H1 (cell line): Measurements from ENCODE around the gene TLR4.

ENCODE experiments used
- CHD1 ChIP-seq: IDR thresholded peaks from 2 replicates; pipeline ENCODE4 v1.6.1; 2012; ENCODE audit warnings: low read depth, low read length, improper control_type of control experiment
- EZH2 ChIP-seq: fragments of 200-600 bp; sonication (generic); IDR thresholded peaks from 2 replicates; pipeline ENCODE4 v1.7.1; 2012; ENCODE audit warnings: low read depth, mild to moderate bottlenecking, moderate library complexity, low read length, inconsistent platforms; ENCODE audit not compliant: severe bottlenecking
- FOSL1 ChIP-seq: IDR thresholded peaks from 2 replicates; pipeline ENCODE4 v1.6.1; 2011; ENCODE audit warnings: mild to moderate bottlenecking, low read depth, low read length, moderate library complexity; ENCODE audit not compliant: insufficient read depth
- POLR2A ChIP-seq, 2 experiments: IDR thresholded peaks; 1 replicate in 1 of 2; 2 replicates in 1 of 2; pipeline ENCODE4 v1.6.1; 2011; ENCODE audit warnings: low read depth in 2 of 2, low read length in 2 of 2, mild to moderate bottlenecking in 2 of 2; ENCODE audit errors: control extremely low read depth in 1 of 2
- RAD21 ChIP-seq, 2 experiments: IDR thresholded peaks in 1 of 2; conservative IDR thresholded peaks in 1 of 2; 2 replicates each; pipeline ENCODE4 v1.6.1; 2011; ENCODE audit warnings: low read depth in 2 of 2, low read length in 2 of 2, improper control_type of control experiment in 1 of 2, inconsistent platforms in 1 of 2, mild to moderate bottlenecking in 1 of 2, moderate library complexity in 1 of 2
- RFX5 ChIP-seq: IDR thresholded peaks from 2 replicates; pipeline ENCODE4 v1.6.1; 2011; ENCODE audit warnings: low read depth, low read length, improper control_type of control experiment, borderline replicate concordance
- SP2 ChIP-seq: IDR thresholded peaks from 2 replicates; pipeline ENCODE4 v1.6.1; 2012; ENCODE audit warnings: mild to moderate bottlenecking, low read length, inconsistent platforms
- TAF1 ChIP-seq: IDR thresholded peaks from 2 replicates; pipeline ENCODE4 v1.6.1; 2011; ENCODE audit warnings: mild to moderate bottlenecking, low read depth, low read length
- TBP ChIP-seq: IDR thresholded peaks from 2 replicates; pipeline ENCODE4 v1.6.1; 2011; ENCODE audit warnings: low read depth, low read length, improper control_type of control experiment
- TF ChIP-seq, protein P1 (sequence below): IDR thresholded peaks from 2 replicates; pipeline ENCODE4 v1.6.1; 2011; ENCODE audit warnings: low read depth, mild to moderate bottlenecking, low read length; ENCODE audit not compliant: insufficient read depth
- TF ChIP-seq, protein P2 (sequence below), 3 experiments: IDR thresholded peaks; 1 replicate in 2 of 3; 2 replicates in 1 of 3; pipeline versions ENCODE4 v1.5.1 to v1.6.1; 2011; ENCODE audit warnings: low read length in 3 of 3, mild to moderate bottlenecking in 3 of 3, inconsistent platforms in 2 of 3, low read depth in 1 of 3, moderate library complexity in 1 of 3; ENCODE audit not compliant: insufficient read depth in 1 of 3; ENCODE audit errors: control extremely low read depth in 1 of 3
- TF ChIP-seq, protein P3 (sequence below): fragments of 300-600 bp; sonication (generic); IDR thresholded peaks from 2 replicates; pipeline ENCODE4 v1.7.1; 2012; ENCODE audit warnings: low read length, moderate library complexity, mild to moderate bottlenecking, inconsistent platforms; ENCODE audit not compliant: insufficient replicate concordance
- TF ChIP-seq, protein P4 (sequence below): IDR thresholded peaks from 2 replicates; pipeline ENCODE4 v1.6.1; 2012; ENCODE audit warnings: inconsistent platforms

DNA sequence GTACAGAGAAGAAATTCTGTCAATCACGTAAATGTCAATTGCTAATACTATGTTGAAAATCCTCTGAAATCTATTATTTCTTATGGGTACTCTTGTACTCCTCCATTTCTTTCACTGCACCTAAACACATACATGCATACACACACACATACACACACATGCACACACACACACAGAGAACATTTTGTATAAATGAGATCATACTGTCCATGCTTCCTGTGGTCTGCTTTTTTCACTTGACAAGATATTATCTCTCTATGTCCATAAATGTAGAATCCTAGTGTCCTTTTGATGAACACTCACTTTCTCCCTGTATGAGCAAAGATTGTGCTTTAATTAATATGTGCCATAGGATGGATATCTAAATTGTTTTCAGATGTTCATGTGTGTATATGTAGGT lies 32.7 kb upstream of the TLR4 start:
- no peak for TF ChIP-seq SP2
- TF ChIP-seq, protein P1, sequence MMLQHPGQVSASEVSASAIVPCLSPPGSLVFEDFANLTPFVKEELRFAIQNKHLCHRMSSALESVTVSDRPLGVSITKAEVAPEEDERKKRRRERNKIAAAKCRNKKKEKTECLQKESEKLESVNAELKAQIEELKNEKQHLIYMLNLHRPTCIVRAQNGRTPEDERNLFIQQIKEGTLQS = no peak
- TF ChIP-seq POLR2A (IDR thresholded peaks at IDR 0.05; ENCODE audit: control extremely low read depth in 1 of 2, low read depth in 2 of 2, low read length in 2 of 2) = no peak
- TF ChIP-seq RAD21 (IDR thresholded peaks at IDR 0.05 in 1 of 2, conservative IDR thresholded peaks at IDR 0.05 in 1 of 2; ENCODE audit: low read depth in 2 of 2, low read length in 2 of 2) = no peak
- TF ChIP-seq, protein P2, sequence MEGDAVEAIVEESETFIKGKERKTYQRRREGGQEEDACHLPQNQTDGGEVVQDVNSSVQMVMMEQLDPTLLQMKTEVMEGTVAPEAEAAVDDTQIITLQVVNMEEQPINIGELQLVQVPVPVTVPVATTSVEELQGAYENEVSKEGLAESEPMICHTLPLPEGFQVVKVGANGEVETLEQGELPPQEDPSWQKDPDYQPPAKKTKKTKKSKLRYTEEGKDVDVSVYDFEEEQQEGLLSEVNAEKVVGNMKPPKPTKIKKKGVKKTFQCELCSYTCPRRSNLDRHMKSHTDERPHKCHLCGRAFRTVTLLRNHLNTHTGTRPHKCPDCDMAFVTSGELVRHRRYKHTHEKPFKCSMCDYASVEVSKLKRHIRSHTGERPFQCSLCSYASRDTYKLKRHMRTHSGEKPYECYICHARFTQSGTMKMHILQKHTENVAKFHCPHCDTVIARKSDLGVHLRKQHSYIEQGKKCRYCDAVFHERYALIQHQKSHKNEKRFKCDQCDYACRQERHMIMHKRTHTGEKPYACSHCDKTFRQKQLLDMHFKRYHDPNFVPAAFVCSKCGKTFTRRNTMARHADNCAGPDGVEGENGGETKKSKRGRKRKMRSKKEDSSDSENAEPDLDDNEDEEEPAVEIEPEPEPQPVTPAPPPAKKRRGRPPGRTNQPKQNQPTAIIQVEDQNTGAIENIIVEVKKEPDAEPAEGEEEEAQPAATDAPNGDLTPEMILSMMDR (IDR thresholded peaks at IDR 0.05; ENCODE audit: control extremely low read depth in 1 of 3, insufficient read depth in 1 of 3, low read depth in 1 of 3, low read length in 3 of 3) = no peak
- no peak for TF ChIP-seq FOSL1
- no peak for TF ChIP-seq TAF1
- no peak for TF ChIP-seq CHD1
- TF ChIP-seq RFX5 = no peak
- TF ChIP-seq, protein P3, sequence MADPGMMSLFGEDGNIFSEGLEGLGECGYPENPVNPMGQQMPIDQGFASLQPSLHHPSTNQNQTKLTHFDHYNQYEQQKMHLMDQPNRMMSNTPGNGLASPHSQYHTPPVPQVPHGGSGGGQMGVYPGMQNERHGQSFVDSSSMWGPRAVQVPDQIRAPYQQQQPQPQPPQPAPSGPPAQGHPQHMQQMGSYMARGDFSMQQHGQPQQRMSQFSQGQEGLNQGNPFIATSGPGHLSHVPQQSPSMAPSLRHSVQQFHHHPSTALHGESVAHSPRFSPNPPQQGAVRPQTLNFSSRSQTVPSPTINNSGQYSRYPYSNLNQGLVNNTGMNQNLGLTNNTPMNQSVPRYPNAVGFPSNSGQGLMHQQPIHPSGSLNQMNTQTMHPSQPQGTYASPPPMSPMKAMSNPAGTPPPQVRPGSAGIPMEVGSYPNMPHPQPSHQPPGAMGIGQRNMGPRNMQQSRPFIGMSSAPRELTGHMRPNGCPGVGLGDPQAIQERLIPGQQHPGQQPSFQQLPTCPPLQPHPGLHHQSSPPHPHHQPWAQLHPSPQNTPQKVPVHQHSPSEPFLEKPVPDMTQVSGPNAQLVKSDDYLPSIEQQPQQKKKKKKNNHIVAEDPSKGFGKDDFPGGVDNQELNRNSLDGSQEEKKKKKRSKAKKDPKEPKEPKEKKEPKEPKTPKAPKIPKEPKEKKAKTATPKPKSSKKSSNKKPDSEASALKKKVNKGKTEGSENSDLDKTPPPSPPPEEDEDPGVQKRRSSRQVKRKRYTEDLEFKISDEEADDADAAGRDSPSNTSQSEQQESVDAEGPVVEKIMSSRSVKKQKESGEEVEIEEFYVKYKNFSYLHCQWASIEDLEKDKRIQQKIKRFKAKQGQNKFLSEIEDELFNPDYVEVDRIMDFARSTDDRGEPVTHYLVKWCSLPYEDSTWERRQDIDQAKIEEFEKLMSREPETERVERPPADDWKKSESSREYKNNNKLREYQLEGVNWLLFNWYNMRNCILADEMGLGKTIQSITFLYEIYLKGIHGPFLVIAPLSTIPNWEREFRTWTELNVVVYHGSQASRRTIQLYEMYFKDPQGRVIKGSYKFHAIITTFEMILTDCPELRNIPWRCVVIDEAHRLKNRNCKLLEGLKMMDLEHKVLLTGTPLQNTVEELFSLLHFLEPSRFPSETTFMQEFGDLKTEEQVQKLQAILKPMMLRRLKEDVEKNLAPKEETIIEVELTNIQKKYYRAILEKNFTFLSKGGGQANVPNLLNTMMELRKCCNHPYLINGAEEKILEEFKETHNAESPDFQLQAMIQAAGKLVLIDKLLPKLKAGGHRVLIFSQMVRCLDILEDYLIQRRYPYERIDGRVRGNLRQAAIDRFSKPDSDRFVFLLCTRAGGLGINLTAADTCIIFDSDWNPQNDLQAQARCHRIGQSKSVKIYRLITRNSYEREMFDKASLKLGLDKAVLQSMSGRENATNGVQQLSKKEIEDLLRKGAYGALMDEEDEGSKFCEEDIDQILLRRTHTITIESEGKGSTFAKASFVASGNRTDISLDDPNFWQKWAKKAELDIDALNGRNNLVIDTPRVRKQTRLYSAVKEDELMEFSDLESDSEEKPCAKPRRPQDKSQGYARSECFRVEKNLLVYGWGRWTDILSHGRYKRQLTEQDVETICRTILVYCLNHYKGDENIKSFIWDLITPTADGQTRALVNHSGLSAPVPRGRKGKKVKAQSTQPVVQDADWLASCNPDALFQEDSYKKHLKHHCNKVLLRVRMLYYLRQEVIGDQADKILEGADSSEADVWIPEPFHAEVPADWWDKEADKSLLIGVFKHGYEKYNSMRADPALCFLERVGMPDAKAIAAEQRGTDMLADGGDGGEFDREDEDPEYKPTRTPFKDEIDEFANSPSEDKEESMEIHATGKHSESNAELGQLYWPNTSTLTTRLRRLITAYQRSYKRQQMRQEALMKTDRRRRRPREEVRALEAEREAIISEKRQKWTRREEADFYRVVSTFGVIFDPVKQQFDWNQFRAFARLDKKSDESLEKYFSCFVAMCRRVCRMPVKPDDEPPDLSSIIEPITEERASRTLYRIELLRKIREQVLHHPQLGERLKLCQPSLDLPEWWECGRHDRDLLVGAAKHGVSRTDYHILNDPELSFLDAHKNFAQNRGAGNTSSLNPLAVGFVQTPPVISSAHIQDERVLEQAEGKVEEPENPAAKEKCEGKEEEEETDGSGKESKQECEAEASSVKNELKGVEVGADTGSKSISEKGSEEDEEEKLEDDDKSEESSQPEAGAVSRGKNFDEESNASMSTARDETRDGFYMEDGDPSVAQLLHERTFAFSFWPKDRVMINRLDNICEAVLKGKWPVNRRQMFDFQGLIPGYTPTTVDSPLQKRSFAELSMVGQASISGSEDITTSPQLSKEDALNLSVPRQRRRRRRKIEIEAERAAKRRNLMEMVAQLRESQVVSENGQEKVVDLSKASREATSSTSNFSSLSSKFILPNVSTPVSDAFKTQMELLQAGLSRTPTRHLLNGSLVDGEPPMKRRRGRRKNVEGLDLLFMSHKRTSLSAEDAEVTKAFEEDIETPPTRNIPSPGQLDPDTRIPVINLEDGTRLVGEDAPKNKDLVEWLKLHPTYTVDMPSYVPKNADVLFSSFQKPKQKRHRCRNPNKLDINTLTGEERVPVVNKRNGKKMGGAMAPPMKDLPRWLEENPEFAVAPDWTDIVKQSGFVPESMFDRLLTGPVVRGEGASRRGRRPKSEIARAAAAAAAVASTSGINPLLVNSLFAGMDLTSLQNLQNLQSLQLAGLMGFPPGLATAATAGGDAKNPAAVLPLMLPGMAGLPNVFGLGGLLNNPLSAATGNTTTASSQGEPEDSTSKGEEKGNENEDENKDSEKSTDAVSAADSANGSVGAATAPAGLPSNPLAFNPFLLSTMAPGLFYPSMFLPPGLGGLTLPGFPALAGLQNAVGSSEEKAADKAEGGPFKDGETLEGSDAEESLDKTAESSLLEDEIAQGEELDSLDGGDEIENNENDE = no peak
- no peak for TF ChIP-seq EZH2
- TF ChIP-seq TBP = no peak
- TF ChIP-seq, protein P4, sequence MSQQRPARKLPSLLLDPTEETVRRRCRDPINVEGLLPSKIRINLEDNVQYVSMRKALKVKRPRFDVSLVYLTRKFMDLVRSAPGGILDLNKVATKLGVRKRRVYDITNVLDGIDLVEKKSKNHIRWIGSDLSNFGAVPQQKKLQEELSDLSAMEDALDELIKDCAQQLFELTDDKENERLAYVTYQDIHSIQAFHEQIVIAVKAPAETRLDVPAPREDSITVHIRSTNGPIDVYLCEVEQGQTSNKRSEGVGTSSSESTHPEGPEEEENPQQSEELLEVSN = no peak
